T-cell (primary cell): ENCODE results near the gene DDX24. TPM values are rescaled to one million over a fixed set of nuclear protein-coding genes. Genes with fewer than 3 reads are reported as not detected.

Source experiments
- ATAC-seq, 4 experiments: fragments of 200-7000 bp in 3 of 4; fragments of 150-1000 bp in 1 of 4; cut with Tn5 transposase; replicated peaks in 1 of 4; 1 replicate in 3 of 4; 2 replicates in 1 of 4; pipeline ENCODE4 v1.10.0; 2021; ENCODE audit warnings: moderate library complexity in 3 of 4, mild to moderate bottlenecking in 2 of 4, moderate number of reproducible peaks in 1 of 4
- CTCF ChIA-PET, 2 donors: fragments of 300-600 bp; sonication (Branson Sonifier 250); formaldehyde crosslinking; loops; one replicate each; lab custom pipeline; 2022; ENCODE audit warnings: antibody characterized with exemption in 2 of 2; lab: Charles Lee
- POLR2A ChIA-PET, 2 donors: fragments of 300-600 bp; sonication (Branson Sonifier 250); formaldehyde crosslinking; loops; one replicate each; lab custom pipeline; 2022; ENCODE audit warnings: antibody characterized with exemption in 2 of 2; lab: Charles Lee
- DNase-seq, 35 experiments: peaks; one replicate each; pipeline versions ENCODE4 v3.0.0 to v3.0.0-alpha.2; 2013 to 2023
- H3K27ac ChIP-seq: one replicate; pipeline ENCODE4 v1.5.1; 2013; ENCODE audit warnings: low read length
- H3K27me3 ChIP-seq, 2 experiments: replicated peaks in 1 of 2; 1 replicate in 1 of 2; 2 replicates in 1 of 2; pipeline versions ENCODE4 v1.6.1 to v1.7.0; 2013; ENCODE audit warnings: low read length in 1 of 2, mixed read lengths in 1 of 2; ENCODE audit not compliant: control insufficient read depth in 2 of 2, insufficient read depth in 2 of 2; ENCODE audit errors: extremely low read depth in 1 of 2
- H3K36me3 ChIP-seq, 2 donors: 1 replicate in 1 of 2; 2 replicates in 1 of 2; pipeline versions ENCODE4 v1.6.1 to v1.7.0; 2013; ENCODE audit warnings: low read length in 1 of 2; ENCODE audit not compliant: control insufficient read depth in 2 of 2, insufficient read depth in 1 of 2; ENCODE audit errors: extremely low read depth in 1 of 2
- H3K4me1 ChIP-seq, 2 experiments: 1 replicate in 1 of 2; 2 replicates in 1 of 2; pipeline versions ENCODE4 v1.6.1 to v1.7.0; 2013; ENCODE audit warnings: low read length in 2 of 2, mixed read lengths in 1 of 2; ENCODE audit not compliant: insufficient read depth in 2 of 2, control insufficient read depth in 1 of 2; ENCODE audit errors: extremely low read depth in 1 of 2
- H3K4me3 ChIP-seq, 2 donors: 1 replicate in 1 of 2; 2 replicates in 1 of 2; pipeline versions ENCODE4 v1.5.1 to v1.7.0; 2013; ENCODE audit warnings: mild to moderate bottlenecking in 2 of 2, low read length in 1 of 2, moderate library complexity in 1 of 2; ENCODE audit not compliant: control insufficient read depth in 1 of 2; ENCODE audit errors: extremely low read depth in 1 of 2
- H3K9me3 ChIP-seq: 2 replicates; pipeline ENCODE4 v1.7.0; 2013
- H3K27ac Mint-ChIP-seq, 2 donors: one replicate each; pipeline ENCODE4 v1.8.0; 2020 to 2021; ENCODE audit warnings: mild to moderate bottlenecking in 2 of 2, mixed read lengths in 2 of 2
- H3K27me3 Mint-ChIP-seq, 2 donors: one replicate each; pipeline ENCODE4 v1.8.0; 2021 to 2022; ENCODE audit warnings: mixed read lengths in 2 of 2
- H3K36me3 Mint-ChIP-seq: one replicate; pipeline ENCODE4 v1.8.0; 2021; ENCODE audit warnings: mixed read lengths
- H3K4me1 Mint-ChIP-seq, 3 donors: one replicate each; pipeline ENCODE4 v1.8.0; 2020 to 2022; ENCODE audit warnings: mixed read lengths in 3 of 3, mild to moderate bottlenecking in 1 of 3
- H3K4me3 Mint-ChIP-seq, 3 donors: one replicate each; pipeline ENCODE4 v1.8.0; 2020 to 2022; ENCODE audit warnings: mild to moderate bottlenecking in 3 of 3, mixed read lengths in 3 of 3, moderate library complexity in 3 of 3
- H3K9me3 Mint-ChIP-seq, 3 donors: one replicate each; pipeline ENCODE4 v1.8.0; 2020 to 2022; ENCODE audit warnings: mixed read lengths in 3 of 3
- WGBS: methylation state at CpG from one replicate; pipeline ENCODE4 v1.1.5; 2013; ENCODE audit warnings: missing lambda C conversion rate; ENCODE audit not compliant: insufficient coverage; 5-methylcytosine and 5-hydroxymethylcytosine counted together
- total RNA-seq, 35 experiments: library from RNA in 6 of 35; stranded (reverse) in 6 of 35; fragments of 120-200 nt in 1 of 35; gene quantifications; one replicate each; pipeline versions ENCODE4 v1.2.1 to v1.2.4 and lab custom pipeline; 2013 to 2026

The DDX24 gene
- total RNA-seq, 5 donors from 2014 or later (not counting 1 experiment from before 2014, with no cell fraction given) = 258 to 448 (median 265) TPM

GRCh38 chr14:94030571-94030970, 50.4 kb downstream of the DDX24 start:
- Histone ChIP-seq H3K36me3 (no peaks in the 10 kb centered on the region), H3K4me3 (no peak overlapping the region), H3K9me3 (no peaks in the 10 kb centered on the region), H3K27me3 (peaks cover 0 to 6% of the 10 kb centered on the region in 2 experiments), H3K27ac (no peak overlapping the region), H3K4me1 (peaks cover 0 to 26% of the 10 kb centered on the region in 2 experiments)
- H3K27me3 Mint-ChIP-seq = no peaks in the 10 kb centered on the region
- no peak overlapping the region for H3K4me3 Mint-ChIP-seq
- no peak for DNase-seq
- peaks cover 25 to 27% (median 26%) of the 10 kb centered on the region in 3 donors for H3K4me1 Mint-ChIP-seq
- ChIA-PET POLR2A (no interaction called here), CTCF (no interaction called here)
- ATAC-seq = no peak
- peak overlapping the region in 1 of 2 donors; percentile 34 for H3K27ac Mint-ChIP-seq
- H3K9me3 Mint-ChIP-seq = no peaks in the 10 kb centered on the region
- no peaks in the 10 kb centered on the region for H3K36me3 Mint-ChIP-seq
- 88% methylated on average over 10 of the region's 14 CpGs for WGBS

GRCh38 chr14:94029671-94030203, 51.3 kb downstream of the DDX24 start:
- WGBS = 92% methylated on average over 6 of the region's 7 CpGs
- Mint-ChIP-seq H3K9me3 (no peaks in the 10 kb centered on the region), H3K27me3 (no peaks in the 10 kb centered on the region), H3K36me3 (no peaks in the 10 kb centered on the region), H3K4me3 (no peak overlapping the region), H3K27ac (peak overlapping the region in 1 of 2 donors; percentile 27), H3K4me1 (peaks cover 25 to 28% (median 26%) of the 10 kb centered on the region in 3 donors)
- ChIA-PET CTCF (interaction anchor here (0.7 to 1.8 kb wide), 2 partner anchors 9 to 27 kb away, joined by 3 to 6 read pairs; no protein-coding TSS in a partner anchor), POLR2A (no interaction called here)
- H3K27me3 ChIP-seq = peaks cover 0 to 6% of the 10 kb centered on the region in 2 experiments
- H3K27ac ChIP-seq = no peak overlapping the region
- H3K36me3 ChIP-seq = no peaks in the 10 kb centered on the region
- no peak overlapping the region for H3K4me3 ChIP-seq
- ATAC-seq (no peak), DNase-seq (no peak)
- H3K9me3 ChIP-seq = no peaks in the 10 kb centered on the region
- H3K4me1 ChIP-seq = peaks cover 0 to 26% of the 10 kb centered on the region in 2 experiments

- no peaks in the 10 kb centered on the region for H3K36me3 Mint-ChIP-seq
- peaks cover 0 to 2% of the 10 kb centered on the region in 2 donors for H3K27me3 Mint-ChIP-seq
- Histone ChIP-seq H3K27me3 (peaks cover 0 to 6% of the 10 kb centered on the region in 2 experiments), H3K4me3 (no peak overlapping the region), H3K27ac (no peak overlapping the region), H3K9me3 (no peaks in the 10 kb centered on the region), H3K36me3 (no peaks in the 10 kb centered on the region), H3K4me1 (peaks cover 0 to 26% of the 10 kb centered on the region in 2 experiments)
- ATAC-seq = no peak
- peaks cover 25 to 28% (median 26%) of the 10 kb centered on the region in 3 donors for H3K4me1 Mint-ChIP-seq
- no peak overlapping the region for H3K4me3 Mint-ChIP-seq
- H3K27ac Mint-ChIP-seq = peak overlapping the region in 1 of 2 donors; percentile 27
- ChIA-PET CTCF (interaction anchor here (0.7 to 1.8 kb wide), 3 partner anchors 9 to 153 kb away, joined by 3 to 6 read pairs (median 3); no protein-coding TSS in a partner anchor), POLR2A (interaction anchor here (0.6 to 0.8 kb wide), 3 partner anchors 100 to 113 kb away, joined by 3 read pairs; no protein-coding TSS in a partner anchor)
- DNase-seq = no peak
- 100% methylated on average over 1 of the region's 4 CpGs for WGBS
- H3K9me3 Mint-ChIP-seq = no peaks in the 10 kb centered on the region
Measured at GRCh38 chr14:94029265-94029664, 51.7 kb downstream of the DDX24 start.

- POLR2A ChIA-PET = interaction anchor here (0.8 to 1.0 kb wide), 2 partner anchors 9 to 114 kb away, joined by 3 read pairs; no protein-coding TSS in a partner anchor
- Histone ChIP-seq H3K36me3 (no peaks in the 10 kb centered on the region), H3K27ac (no peak overlapping the region), H3K9me3 (no peaks in the 10 kb centered on the region), H3K4me1 (peaks cover 0 to 26% of the 10 kb centered on the region in 2 experiments), H3K27me3 (peaks cover 0 to 6% of the 10 kb centered on the region in 2 experiments), H3K4me3 (no peak overlapping the region)
- peak overlapping the region; percentile 51 to 66 (median 66) for H3K4me3 Mint-ChIP-seq
- DNase-seq (peak in 2 of 35 experiments; percentile 27 to 39), ATAC-seq (peak in 2 of 4 experiments; percentile 15 to 47)
- WGBS = 45% methylated on average over 4 of the region's 4 CpGs
- peaks cover 0 to 2% of the 10 kb centered on the region in 2 donors for H3K27me3 Mint-ChIP-seq
- H3K27ac Mint-ChIP-seq = peak overlapping the region; percentile 57 to 75
- peaks cover 25 to 28% (median 26%) of the 10 kb centered on the region in 3 donors for H3K4me1 Mint-ChIP-seq
- no peaks in the 10 kb centered on the region for H3K36me3 Mint-ChIP-seq
- CTCF ChIA-PET = interaction anchor here (0.9 to 1.8 kb wide), 4 partner anchors 8 to 154 kb away, joined by 3 to 6 read pairs (median 4); no protein-coding TSS in a partner anchor
- H3K9me3 Mint-ChIP-seq = no peaks in the 10 kb centered on the region
Measured at GRCh38 chr14:94028450-94028826, 52.6 kb downstream of the DDX24 start.

GRCh38 chr14:94027566-94028449, 53.2 kb downstream of the DDX24 start:
- Histone ChIP-seq H3K27ac (no peak overlapping the region), H3K4me1 (peaks cover 0 to 31% of the 10 kb centered on the region in 2 experiments), H3K27me3 (peaks cover 0 to 10% of the 10 kb centered on the region in 2 experiments), H3K4me3 (no peak overlapping the region), H3K9me3 (no peaks in the 10 kb centered on the region), H3K36me3 (no peaks in the 10 kb centered on the region)
- no peaks in the 10 kb centered on the region for H3K9me3 Mint-ChIP-seq
- DNase-seq (no peak), ATAC-seq (no peak)
- ChIA-PET CTCF (interaction anchor here (0.5 to 1.3 kb wide), 4 partner anchors 8 to 154 kb away, joined by 3 to 5 read pairs (median 3); no protein-coding TSS in a partner anchor), POLR2A (interaction anchor here (0.6 to 1.0 kb wide), 2 partner anchors 8 to 22 kb away, joined by 3 to 4 read pairs; no protein-coding TSS in a partner anchor)
- H3K27ac Mint-ChIP-seq = peak overlapping the region; percentile 36 to 75
- peaks cover 29 to 32% (median 31%) of the 10 kb centered on the region in 3 donors for H3K4me1 Mint-ChIP-seq
- whole genome bisulfite sequencing = 91% methylated on average over 11 of the region's 14 CpGs
- peaks cover 0 to 2% of the 10 kb centered on the region in 2 donors for H3K27me3 Mint-ChIP-seq
- H3K4me3 Mint-ChIP-seq = peak overlapping the region; percentile 56 to 66 (median 66)
- H3K36me3 Mint-ChIP-seq = no peaks in the 10 kb centered on the region
